GM18868 (cell line): ENCODE measurements around the gene KCNC3.
"Not testable (repeated sequence)": the region's sequence is repeated elsewhere in the genome, so short reads cannot be mapped to it uniquely, and the experiment has no call there.

ENCODE experiments used
- ATAC-seq: cut with Tn5 transposase; IDR thresholded peaks from one replicate; pipeline ENCODE4 v1.9.1; 2021; ENCODE audit warnings: mild to moderate bottlenecking, moderate library complexity; ENCODE audit not compliant: unreplicated experiment

The KCNC3 gene

DNA sequence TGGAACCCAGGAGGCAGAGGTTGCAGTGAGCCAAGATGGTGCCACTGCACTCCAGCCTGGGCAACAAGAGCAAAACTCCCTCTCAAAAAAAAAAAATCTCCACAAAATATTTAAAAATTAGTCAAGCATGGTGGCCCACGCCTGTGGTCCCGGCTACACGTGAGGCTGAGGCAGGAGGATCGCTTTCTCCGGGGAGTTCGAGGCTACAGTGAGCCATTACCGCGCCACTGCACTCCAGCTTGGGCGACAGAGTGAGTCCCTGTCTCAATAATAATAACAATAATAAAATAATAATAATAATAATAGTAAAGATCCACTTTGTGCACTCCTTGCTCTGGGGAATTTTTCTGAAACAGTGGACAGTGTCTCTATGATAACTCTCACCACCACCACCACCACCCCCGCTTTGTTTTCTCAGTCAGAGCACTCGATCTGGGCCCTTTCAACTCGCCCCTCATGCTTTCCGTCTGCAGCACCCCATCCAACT lies 27.6 kb upstream of the KCNC3 start:
- no peak for ATAC-seq

DNA sequence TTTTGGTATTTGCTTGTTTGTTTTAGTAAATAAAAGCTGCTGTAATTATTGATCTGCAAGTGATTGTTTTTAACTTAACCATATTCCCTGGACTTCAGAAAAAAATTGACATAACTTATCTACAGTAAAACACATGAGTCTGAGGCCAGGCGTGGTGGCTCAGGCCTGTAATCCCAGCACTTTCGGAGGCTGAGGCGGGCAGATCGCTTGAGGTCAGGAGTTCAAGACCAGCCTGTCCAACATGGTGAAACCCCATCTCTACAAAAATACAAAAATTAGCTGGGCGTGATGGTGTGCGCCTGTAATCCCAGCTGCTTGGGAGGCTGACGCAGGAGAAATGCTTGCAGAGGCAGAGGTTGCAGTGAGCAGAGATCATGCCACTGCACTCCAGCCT lies 24.3 kb upstream of the KCNC3 start:
- ATAC-seq, result not testable (repeated sequence)

DNA sequence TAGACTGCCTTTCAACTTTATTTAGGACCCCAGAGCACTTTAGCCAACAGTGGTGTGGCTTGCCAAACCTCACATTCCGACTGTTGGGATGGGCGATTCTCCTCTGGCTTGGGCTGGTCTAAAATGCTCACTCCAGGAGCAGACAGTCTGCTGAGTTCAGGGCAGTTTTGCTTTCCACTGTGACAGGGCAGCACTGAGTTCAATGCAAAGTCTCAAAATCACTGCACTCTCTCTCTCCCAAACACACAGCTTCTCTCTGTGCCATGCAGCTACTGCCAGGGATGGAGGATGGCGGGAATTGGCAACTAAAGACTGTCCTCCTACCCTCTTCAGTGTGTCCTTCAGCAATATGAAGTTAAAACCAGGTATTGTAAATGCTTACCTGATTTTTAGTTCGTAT lies 23.1 kb upstream of the KCNC3 start:
- ATAC-seq, result no peak

DNA sequence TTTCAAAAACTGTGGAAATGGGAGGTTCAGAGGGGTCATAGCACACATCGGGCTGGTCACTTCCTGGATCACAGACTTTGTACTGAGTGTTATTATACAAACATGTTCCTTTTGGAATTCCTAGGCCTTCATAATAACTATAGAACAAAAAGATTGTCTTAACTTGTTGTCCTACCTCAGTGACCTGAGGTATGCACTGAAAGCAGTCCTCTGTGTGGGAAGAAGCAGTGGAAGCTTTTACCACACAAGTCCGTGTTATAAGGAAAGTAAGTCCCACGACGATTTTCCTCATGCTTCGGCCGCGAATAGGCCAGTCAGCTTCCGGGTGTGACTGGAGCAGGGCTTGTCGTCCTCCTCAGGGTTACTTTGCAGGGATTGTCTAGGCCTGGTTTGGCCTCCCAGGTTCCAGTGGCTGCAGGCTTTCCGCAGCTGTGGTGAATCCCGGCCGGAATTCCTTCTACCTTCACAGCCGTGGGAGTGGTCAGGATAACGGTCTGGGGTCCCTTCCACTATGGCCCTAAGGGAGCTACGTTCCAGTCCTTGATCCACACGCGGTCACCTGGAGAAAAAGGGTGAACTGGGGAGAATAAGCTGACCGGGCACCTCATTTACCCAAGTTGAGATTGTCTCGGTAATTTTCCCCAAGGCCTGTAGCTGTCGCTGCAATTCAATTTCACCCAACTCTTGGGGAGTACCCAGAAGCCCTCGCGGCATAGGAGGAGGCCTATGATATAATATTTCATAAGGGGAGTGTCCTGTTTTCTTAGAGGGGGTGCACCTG lies 20.3 kb upstream of the KCNC3 start:
- ATAC-seq, result no peak

DNA sequence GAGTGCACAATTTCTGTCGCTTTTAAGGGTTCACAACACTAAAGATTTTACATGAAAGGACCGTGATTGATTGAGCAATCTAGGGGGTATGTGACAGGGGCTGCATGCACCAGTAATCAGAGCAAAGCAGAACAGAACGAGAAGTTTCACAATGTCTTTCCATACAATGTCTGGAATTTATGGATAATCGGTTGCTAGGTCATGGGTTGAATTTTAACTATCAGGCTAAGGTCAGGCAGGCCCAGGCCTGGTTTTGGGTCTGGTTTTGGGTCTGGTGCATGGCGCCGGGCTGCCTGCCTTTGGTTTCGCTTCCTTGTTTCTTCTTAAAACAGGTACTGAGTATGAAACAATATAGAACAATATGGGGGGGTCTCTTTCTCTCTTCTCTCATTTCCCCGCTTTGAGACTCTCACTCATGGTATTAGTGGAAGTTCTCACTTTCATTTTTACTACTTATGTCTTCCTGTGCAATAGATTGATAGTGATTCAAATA lies 18.0 kb upstream of the KCNC3 start:
- peak; percentile 39 for ATAC-seq

DNA sequence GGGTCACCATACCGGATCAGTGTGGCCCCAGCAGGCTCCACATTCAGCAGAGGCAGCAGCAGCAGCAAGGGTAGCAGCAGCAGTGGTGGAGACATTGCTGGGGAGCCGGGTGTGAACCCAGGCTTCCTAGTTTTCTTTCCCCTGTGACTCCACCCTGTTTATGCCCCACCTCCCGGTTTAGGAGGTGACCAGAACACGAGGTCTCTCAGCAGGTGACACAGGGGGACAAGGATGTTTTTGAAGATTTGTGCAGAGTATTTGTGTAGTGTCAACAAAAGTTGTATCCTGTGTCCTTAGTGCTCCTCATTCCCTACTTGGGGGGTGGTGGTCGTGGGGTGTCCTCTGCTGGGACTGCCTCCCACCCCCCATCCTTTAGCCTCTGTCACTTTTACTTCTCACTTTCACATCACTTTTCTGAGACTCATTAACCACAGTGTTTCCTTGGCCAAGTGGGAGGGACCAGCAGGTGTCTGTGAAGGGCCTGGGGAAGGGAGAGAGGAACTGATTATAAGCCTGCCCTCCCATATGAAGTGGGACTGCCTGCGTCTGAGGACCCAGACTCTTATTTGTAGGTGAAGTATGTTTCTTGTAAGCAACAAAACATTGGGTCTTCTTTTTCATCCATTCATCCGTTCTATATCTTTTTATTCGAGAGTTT lies 15.6 kb upstream of the KCNC3 start:
- ATAC-seq, result peak; percentile 42

DNA sequence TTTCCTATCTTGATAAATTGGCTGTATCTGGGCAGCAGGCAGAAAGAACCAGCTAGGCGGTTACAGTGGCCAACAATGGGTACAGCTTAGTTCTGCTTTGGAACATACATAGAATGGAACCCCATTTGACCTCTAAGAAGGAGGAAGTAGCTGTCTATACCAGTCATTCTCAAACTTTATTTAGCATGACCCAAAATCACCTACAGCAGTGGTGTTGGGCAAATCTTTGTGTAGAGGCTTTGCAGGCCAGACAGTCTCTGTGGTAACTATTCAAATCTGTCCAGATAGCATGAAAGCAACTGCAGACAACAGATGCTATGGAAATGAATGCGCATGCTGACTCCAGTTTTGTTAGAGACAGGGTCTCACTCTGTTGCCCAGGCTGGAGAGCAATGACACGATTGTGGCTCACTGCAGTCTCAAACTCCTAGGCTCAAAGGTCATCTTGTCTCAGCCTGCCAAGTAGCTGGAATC lies 12.0 kb upstream of the KCNC3 start:
- peak; percentile 68 for ATAC-seq

DNA sequence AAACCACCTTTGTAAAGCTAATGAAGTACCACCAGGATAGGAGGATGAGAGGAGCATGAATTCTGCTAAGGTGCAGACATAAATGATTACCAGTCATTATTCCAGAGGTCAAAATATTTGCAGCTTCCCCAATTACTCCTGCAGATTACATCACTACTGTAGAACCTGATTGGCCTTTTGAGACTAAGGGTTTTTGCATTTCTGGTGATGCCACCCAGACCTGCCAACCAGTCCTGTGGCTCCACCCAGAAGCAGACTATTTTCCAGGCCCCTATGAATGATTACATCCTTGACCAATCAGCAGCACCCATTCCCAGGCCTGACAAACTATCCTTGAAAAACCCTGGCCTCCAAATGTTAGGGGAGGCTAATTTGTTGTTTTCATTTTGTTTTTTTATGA lies 11.2 kb upstream of the KCNC3 start:
- no peak for ATAC-seq

DNA sequence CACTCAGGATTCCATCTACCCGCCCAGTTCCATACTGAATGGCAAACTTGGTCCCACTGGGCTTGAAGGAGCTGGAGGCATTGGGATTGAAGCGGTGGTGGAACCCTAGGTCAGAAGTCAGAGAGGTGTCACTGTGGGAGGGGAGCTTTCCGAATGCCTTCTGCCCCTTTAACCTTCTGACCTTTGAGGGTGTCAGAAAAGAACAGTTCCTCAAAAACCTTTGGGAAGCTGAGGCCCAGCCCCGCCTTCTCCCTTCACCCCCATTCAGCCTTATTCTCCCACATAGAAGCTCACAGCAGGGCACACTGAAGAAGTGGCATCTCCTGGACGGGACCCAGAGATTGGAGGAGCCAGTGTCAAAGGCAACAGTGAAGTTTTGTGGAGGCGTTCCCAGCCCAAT lies 7.9 kb upstream of the KCNC3 start:
- not testable (repeated sequence) for ATAC-seq

DNA sequence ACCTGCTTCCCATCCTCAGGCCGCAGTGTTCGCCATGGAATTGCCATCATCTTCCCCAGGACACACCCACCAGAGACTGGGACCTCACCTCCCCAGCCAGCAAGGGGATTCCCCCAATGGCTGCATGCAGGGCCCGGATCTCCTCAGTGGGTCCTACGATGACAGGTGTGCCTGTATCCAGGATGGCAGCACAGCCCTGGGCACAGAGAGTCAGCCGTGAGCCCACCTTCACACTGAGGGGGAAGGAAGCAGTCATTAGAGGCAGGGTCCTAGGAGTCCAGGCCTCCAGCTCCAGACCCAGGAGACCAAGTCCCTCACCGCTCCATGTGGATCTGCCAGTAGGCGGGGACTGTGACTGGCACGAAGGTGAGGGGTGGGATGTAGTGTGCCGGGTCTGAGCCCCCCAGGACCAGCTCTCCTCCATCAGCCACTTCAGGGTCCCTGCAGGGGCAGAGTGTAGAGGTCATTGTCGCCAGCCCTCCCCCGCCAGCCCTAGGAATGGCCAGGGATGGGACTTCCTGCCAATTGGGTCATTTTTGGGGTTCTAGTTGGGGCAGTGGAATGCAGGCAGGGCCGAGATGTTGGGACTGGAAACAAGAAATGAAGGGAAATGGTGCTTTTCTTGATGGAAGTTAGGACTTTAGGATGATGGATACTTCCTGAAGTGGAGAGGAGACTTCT lies 5.7 kb upstream of the KCNC3 start:
- ATAC-seq, result no peak

DNA sequence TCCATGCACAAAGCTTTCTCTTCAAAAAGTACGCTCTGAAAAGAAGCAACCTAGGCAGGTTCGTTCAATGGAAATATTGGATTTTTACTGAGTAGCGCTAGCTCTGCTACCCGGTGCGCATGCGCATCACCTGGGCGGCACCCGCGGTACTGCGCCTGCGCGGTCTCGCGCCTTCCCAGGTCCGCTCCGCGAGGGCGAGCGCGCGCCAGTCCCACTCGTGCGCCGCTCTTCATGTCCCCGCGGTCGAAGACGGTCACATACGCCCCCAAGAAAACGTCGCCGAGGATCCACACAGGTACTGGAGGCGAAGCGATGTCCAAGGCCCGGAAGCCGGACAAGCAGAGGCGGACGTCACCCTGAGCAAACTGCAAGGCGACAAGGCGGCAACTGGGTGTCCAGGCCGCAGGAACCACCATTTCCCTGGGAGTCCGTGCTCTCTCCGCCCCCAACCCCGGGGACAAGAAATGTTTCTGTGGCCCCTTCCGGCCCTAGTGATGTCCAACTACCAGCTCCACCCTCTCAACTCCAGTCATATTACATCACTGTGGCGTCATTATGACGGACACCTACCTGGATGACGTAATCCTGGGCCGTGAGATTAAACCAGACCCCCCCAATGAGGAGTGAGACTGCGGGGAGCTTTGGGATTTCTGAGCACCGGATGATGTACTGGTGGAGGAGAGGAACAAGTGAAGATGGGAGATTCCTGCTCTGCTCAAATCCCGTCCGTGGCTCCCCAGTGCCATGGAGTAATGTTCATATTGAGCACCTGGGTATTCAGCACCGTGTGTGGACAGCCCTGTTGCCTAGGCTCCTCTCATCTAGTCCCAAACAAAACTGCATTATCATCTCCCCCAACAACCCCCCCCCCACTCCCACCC lies 4.8 kb upstream of the KCNC3 start:
- ATAC-seq, result peak; percentile 21

DNA sequence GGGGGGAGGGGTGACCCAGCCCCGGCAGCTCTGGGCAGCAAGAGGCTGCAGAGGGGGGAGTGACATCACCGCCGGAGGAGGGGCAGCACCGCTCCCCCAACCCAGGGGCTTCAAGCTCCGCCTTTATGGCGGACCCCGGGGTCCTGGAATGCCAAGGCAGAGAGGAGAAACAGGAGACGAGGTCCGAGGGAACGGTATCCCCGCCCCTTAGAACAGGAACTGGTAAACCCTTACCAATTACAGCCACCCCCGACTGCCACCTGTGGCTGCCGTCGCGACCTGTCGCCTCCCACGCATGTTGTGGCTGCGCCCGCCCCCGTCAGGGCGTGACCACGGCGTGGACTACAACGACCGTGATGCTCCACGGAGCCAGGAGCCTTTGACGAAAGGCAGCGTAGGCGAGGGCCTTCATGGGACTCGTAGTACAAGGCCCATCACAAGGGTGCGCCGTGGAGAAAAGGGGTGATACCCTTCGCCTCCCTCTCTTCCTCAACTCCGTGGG lies 4.1 kb upstream of the KCNC3 start:
- ATAC-seq, result peak; percentile 54

DNA sequence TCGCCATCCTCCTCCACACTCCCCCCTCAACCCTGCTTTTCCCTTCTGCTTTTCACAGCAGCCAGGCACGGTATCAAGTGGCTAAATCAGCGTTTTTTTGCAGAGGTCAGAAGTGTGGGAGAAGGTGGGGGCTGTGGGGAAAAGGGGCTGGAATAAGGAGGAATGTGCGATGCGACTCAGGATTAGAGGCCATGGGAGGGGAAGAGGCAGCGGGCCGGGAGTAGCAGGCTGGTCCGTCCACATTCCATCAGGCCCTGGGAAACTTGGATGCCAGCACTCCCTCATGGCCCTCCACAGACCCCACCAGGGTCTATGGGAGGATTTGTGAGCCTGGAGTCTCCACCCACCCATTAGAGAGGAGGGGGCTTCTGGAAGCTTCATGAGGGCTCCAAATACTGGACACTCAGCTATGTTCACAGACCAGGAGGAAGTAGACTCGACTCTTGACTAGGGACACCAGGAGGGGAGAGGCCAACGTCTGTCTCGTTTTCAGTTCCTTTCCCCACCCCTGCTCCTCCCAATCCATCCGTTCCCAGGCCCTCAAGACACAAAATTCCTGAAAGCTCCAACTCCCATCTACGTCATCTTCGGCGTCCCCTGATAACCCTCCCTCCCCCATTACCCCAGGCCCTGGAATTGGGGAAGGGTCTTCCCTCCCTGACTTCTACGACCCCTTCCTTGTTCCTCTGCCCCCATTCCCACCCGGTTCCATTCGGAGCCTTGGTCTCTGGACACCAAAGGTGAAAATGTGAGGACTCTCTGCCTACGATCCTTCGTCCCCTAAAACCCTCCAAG lies 3.3 kb upstream of the KCNC3 start:
- no peak for ATAC-seq

DNA sequence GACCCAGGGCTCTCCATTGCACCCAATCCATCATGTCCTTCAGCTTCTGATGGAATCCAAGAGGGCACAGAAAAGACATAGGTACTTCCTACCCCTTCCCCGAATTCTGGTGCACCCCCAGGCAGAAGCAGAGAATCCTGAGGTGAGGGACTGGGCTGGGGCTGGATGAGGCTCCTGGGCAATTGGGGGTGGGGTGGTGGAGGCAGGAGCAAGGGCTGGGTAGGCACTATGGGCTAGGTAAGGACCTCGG lies 2.7 kb upstream of the KCNC3 start:
- no peak for ATAC-seq

DNA sequence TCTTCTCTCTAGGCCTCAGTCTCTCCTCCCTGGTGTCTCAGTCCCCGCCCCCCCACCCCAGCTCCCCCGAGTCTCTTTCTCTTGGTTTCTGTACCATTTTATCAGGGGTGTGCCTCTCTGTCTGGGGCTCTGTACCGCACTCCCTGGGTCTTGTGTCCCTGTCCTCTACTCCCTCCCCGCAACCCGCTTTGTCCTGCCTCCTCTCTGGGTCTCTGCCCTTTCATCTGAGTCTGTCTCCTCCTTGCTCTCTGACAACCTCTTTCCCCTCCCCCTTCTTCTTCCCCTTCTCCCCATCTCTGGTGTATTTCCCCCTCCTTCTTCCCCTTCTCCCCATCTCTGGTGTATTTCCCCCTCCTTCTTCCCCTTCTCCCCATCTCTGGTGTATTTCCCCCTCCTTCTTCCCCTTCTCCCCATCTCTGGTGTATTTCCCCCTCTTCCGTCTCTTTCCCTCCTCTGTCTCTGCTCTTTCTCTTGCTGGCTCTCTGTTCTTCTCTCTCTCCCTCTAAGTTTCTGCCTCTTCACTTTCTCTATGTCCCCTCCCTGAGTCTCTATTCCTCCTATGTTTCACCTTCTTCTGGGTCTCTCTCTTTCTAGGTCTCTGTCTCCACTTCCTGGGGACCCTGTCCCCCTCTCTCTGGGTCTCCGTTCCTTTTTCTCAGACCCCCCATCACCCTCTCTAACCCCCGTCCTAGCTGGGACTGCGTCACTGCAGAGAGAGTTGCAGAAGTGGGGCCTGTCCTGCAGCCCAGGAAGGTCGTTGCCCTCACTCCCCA lies 2.2 kb upstream of the KCNC3 start:
- ATAC-seq, result no peak

DNA sequence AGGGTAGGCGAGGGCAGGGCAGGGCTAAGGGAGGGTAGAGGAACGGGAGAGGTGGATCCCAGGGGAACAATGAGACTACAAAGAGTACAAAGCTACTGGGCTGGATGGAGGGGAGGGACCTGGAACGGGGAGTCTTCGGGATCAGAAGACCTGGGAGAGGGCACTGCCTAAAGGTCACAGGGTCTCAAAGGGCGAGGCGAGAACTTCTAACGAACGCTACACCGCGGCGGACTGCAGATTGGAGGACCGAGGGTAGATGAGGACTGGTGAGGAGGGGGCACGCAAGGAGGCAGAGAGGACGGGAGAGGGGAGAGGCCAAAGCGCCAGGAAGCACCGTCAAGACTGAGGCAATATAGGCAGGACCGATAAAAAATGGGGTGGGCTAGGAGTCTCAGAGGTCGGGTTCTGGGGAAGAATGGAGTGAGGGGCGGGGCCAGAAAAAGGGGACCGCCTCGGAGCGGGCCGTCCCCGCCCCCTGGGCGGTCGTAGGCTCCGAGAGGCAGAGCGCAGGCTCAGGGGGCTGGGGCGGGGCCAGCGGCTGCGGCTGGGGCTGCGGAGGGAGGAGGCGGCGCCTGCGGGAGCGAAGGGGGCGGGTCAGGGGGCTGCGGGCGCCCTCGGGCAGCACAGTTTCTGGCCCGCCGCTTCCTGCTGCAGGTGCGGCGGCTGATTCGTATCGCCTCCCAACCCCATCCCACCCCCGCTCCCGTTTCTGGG lies 1.3 kb upstream of the KCNC3 start:
- peak; percentile 25 for ATAC-seq

DNA sequence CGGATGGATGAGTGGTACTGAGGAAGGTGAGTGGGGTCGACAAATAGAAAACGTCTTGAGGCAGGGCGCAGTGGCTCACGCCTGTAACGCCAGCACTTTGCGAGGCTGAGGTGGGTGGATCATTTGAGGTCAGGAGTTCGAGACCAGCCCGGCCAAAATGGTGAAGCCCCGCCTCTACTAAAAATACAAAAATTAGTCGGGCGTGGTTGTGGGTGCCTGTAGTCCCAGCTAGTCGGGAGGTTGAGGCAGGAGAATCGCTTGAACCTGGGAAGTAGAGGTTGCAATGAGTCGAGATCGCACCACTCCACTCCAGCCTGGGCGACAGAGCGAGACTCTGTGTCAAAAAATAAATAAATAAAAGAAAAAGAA lies 733 bp upstream of the KCNC3 start:
- not testable (repeated sequence) for ATAC-seq

DNA sequence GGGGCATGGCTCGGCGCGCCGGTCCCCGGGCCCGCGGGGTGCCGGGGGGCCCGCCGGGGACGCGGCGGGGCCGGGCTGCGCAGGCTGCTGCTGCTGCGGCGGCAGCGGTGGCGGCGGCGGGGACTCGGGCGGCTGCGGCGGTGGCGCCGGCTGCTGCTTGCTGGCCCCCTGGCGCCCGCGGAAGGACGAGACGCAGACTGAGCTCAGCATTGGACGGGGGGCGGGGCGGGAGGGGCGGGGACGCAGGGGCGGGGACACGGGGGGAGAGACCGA lies 368 bp downstream of the KCNC3 start:
- ATAC-seq, result peak; percentile 14
